ENCODE results near the gene ANKRD22. TPM values are rescaled to one million over a fixed set of nuclear protein-coding genes. Genes with fewer than 3 reads are reported as not detected.

ANKRD22 gene
- total and polyA plus RNA-seq, 9 of the 15 experiments (the other 6 are each of a cell fraction or from before 2014, with no cell fraction given), result not detected

DNA sequence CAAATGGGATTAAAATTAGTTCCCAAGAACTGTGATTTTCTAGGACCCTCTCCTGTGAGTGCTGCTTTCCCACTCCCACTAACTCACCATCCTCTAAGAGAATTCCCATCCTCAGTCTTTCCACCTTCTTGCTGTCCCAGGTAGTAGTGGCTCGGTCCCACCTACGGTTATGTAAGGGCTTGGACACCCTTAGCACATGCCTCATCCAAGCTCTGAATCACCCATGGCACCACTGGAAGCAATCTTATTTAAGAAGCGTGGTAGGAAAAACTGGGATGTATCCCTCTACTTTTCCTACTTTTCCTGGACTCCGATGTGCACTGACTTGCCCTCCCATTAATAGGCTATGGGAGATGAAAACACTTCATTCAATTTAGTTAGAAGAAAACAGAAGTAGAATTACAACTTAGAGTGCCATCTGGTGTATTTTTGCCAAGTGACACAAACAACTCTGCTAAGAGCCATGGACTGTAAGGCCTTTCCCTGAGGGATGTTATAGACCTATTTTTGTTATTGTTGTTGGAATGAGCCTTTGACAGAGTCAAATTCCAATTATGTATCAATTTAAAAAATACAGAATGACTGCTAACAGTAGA, 13.7 kb upstream of the ANKRD22 start (continued):
- TF ChIP-seq, protein P1, sequence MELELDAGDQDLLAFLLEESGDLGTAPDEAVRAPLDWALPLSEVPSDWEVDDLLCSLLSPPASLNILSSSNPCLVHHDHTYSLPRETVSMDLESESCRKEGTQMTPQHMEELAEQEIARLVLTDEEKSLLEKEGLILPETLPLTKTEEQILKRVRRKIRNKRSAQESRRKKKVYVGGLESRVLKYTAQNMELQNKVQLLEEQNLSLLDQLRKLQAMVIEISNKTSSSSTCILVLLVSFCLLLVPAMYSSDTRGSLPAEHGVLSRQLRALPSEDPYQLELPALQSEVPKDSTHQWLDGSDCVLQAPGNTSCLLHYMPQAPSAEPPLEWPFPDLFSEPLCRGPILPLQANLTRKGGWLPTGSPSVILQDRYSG (tag; conservative IDR thresholded peaks at IDR 0.05; ENCODE audit: low read depth), result no peak

DNA sequence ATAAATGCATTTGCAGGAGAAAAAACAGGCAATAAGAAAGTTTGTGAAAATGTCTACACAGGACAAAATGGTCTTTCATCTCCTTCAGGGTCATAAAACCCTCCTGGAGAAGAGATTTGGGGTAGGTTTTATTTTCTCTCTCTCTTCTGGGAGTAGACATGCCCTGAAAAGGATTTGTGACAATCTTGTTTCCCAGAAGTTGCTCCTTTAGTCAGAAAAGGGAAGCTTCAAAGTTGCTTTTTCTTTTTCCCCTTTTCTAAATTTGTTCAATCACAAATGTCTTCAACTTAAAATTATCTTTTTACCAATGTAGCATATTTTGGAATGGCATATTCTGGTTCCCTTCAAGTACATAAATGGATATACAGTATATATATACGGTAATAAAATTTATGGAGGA, 9.4 kb upstream of the ANKRD22 start:
- no peak overlapping the region for H2AFZ ChIP-seq (ENCODE audit: low read depth, low read length)
- ChIA-PET CTCF (ENCODE audit: low intra/inter-chr PET ratio) (no interaction called here), POLR2A (no interaction called here)
- no peak overlapping the region for H3K4me3 ChIP-seq
- no peak overlapping the region for H3K27ac ChIP-seq (ENCODE audit: extremely low read depth, low read depth, low read length)
- no peak overlapping the region for H3K4me2 ChIP-seq (ENCODE audit: insufficient read depth, low read length)
- no peaks in the 10 kb centered on the region for H3K4me1 ChIP-seq (replicated peaks in 1 of 2; ENCODE audit: control insufficient read depth in 2 of 2, insufficient read depth in 2 of 2, low read length in 2 of 2)
- DNase-seq (ENCODE audit: extremely low read depth in 1 of 4, low spot score in 3 of 4) (no peak), FAIRE-seq (no peak), ATAC-seq (no peak)
- no TSS peak for BruUV-seq (replicated peaks)
- no peaks in the 10 kb centered on the region for H3K27me3 ChIP-seq (ENCODE audit: control insufficient read depth in 2 of 2, insufficient read depth in 2 of 2, low read length in 2 of 2)
- TF ChIP-seq NEUROD1 (IDR thresholded peaks at IDR 0.05; ENCODE audit: borderline replicate concordance, low read depth, low read length, partially characterized antibody) (no peak), DLX4 (CRISPR knock-in tag; IDR thresholded peaks at IDR 0.05) (no peak), RBM15 (IDR thresholded peaks at IDR 0.05; ENCODE audit: insufficient read depth, low read length) (no peak), TCF7L2 (IDR thresholded peaks at IDR 0.05; ENCODE audit: low read depth, low read length) (no peak)
- TF ChIP-seq, protein P2, sequence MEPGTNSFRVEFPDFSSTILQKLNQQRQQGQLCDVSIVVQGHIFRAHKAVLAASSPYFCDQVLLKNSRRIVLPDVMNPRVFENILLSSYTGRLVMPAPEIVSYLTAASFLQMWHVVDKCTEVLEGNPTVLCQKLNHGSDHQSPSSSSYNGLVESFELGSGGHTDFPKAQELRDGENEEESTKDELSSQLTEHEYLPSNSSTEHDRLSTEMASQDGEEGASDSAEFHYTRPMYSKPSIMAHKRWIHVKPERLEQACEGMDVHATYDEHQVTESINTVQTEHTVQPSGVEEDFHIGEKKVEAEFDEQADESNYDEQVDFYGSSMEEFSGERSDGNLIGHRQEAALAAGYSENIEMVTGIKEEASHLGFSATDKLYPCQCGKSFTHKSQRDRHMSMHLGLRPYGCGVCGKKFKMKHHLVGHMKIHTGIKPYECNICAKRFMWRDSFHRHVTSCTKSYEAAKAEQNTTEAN (CRISPR knock-in tag; IDR thresholded peaks at IDR 0.05), result no peak
- TF ChIP-seq, protein P3, sequence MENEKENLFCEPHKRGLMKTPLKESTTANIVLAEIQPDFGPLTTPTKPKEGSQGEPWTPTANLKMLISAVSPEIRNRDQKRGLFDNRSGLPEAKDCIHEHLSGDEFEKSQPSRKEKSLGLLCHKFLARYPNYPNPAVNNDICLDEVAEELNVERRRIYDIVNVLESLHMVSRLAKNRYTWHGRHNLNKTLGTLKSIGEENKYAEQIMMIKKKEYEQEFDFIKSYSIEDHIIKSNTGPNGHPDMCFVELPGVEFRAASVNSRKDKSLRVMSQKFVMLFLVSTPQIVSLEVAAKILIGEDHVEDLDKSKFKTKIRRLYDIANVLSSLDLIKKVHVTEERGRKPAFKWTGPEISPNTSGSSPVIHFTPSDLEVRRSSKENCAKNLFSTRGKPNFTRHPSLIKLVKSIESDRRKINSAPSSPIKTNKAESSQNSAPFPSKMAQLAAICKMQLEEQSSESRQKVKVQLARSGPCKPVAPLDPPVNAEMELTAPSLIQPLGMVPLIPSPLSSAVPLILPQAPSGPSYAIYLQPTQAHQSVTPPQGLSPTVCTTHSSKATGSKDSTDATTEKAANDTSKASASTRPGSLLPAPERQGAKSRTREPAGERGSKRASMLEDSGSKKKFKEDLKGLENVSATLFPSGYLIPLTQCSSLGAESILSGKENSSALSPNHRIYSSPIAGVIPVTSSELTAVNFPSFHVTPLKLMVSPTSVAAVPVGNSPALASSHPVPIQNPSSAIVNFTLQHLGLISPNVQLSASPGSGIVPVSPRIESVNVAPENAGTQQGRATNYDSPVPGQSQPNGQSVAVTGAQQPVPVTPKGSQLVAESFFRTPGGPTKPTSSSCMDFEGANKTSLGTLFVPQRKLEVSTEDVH (IDR thresholded peaks at IDR 0.05; ENCODE audit: low read depth, partially characterized antibody), result no peak
- TF ChIP-seq, protein P4, sequence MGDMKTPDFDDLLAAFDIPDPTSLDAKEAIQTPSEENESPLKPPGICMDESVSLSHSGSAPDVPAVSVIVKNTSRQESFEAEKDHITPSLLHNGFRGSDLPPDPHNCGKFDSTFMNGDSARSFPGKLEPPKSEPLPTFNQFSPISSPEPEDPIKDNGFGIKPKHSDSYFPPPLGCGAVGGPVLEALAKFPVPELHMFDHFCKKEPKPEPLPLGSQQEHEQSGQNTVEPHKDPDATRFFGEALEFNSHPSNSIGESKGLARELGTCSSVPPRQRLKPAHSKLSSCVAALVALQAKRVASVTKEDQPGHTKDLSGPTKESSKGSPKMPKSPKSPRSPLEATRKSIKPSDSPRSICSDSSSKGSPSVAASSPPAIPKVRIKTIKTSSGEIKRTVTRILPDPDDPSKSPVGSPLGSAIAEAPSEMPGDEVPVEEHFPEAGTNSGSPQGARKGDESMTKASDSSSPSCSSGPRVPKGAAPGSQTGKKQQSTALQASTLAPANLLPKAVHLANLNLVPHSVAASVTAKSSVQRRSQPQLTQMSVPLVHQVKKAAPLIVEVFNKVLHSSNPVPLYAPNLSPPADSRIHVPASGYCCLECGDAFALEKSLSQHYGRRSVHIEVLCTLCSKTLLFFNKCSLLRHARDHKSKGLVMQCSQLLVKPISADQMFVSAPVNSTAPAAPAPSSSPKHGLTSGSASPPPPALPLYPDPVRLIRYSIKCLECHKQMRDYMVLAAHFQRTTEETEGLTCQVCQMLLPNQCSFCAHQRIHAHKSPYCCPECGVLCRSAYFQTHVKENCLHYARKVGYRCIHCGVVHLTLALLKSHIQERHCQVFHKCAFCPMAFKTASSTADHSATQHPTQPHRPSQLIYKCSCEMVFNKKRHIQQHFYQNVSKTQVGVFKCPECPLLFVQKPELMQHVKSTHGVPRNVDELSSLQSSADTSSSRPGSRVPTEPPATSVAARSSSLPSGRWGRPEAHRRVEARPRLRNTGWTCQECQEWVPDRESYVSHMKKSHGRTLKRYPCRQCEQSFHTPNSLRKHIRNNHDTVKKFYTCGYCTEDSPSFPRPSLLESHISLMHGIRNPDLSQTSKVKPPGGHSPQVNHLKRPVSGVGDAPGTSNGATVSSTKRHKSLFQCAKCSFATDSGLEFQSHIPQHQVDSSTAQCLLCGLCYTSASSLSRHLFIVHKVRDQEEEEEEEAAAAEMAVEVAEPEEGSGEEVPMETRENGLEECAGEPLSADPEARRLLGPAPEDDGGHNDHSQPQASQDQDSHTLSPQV (IDR thresholded peaks at IDR 0.05), result no peak
- intact Hi-C loops (cut with micrococcal nuclease), result no loop called here
- no peaks in the 10 kb centered on the region for H3K79me2 ChIP-seq (ENCODE audit: control insufficient read depth, insufficient read depth, low read length)
- in situ Hi-C loops (cut with MboI), result no loop called here
- H3K9ac ChIP-seq (ENCODE audit: insufficient read depth in 1 of 2, low read depth in 2 of 2, low read length in 2 of 2), result no peak overlapping the region
- no peaks in the 10 kb centered on the region for H3K9me3 ChIP-seq (replicated peaks; ENCODE audit: control insufficient read depth, insufficient read depth, low read depth, low read length)
- H3K9me1 ChIP-seq (ENCODE audit: control insufficient read depth, insufficient read depth, low read length), result no peaks in the 10 kb centered on the region
- 0% methylated on average over 1 of the region's 1 CpG for WGBS (ENCODE audit: insufficient coverage, low coverage, missing lambda C conversion rate)
- no peaks in the 10 kb centered on the region for H4K20me1 ChIP-seq (replicated peaks; ENCODE audit: control insufficient read depth, insufficient read depth, low read length)
- no peaks in the 10 kb centered on the region for H3K36me3 ChIP-seq (ENCODE audit: control insufficient read depth, insufficient read depth, low read length)

Measured in K562 (cell line).